Activated CD8-positive, alpha-beta memory T cell treated with anti-CD3 and anti-CD28 coated beads for 24 hours (primary cell): ENCODE data around the gene RASIP1.

Experiments
- DNase-seq: peaks from one replicate; pipeline ENCODE4 v3.0.0-alpha.2; 2020

The RASIP1 gene

GRCh38 chr19:48671446-48671995, 68.9 kb downstream of the RASIP1 start:
- no peak for DNase-seq

GRCh38 chr19:48670699-48671445, 69.5 kb downstream of the RASIP1 start:
- no peak for DNase-seq
